Epithelial cell of proximal tubule (primary cell): Measurements from ENCODE around the gene FADS1. TPM values are rescaled to one million over a fixed set of nuclear protein-coding genes. Genes with fewer than 3 reads are reported as not detected.

Experiments
- DNase-seq: peaks from one replicate; pipeline ENCODE4 v3.0.0-alpha.2; 2011; ENCODE audit warnings: low read depth
- H3K4me3 ChIP-seq: 2 replicates; pipeline ENCODE4 v1.5.1; 2011; ENCODE audit warnings: low read depth, mild to moderate bottlenecking, low read length
- total RNA-seq: library from RNA; depleted of rRNA; stranded (reverse); fragments of >200 nt; gene quantifications from 2 replicates; pipeline ENCODE4 v1.2.3, GENCODE V29; 2015
- TF ChIP-seq, protein P1 (sequence below): conservative IDR thresholded peaks from 2 replicates; pipeline ENCODE4 v1.5.1; 2012; ENCODE audit warnings: low read depth, mild to moderate bottlenecking, low read length

FADS1 gene
- total RNA-seq, 1 donor from 2014 or later: 64.6 TPM

DNA sequence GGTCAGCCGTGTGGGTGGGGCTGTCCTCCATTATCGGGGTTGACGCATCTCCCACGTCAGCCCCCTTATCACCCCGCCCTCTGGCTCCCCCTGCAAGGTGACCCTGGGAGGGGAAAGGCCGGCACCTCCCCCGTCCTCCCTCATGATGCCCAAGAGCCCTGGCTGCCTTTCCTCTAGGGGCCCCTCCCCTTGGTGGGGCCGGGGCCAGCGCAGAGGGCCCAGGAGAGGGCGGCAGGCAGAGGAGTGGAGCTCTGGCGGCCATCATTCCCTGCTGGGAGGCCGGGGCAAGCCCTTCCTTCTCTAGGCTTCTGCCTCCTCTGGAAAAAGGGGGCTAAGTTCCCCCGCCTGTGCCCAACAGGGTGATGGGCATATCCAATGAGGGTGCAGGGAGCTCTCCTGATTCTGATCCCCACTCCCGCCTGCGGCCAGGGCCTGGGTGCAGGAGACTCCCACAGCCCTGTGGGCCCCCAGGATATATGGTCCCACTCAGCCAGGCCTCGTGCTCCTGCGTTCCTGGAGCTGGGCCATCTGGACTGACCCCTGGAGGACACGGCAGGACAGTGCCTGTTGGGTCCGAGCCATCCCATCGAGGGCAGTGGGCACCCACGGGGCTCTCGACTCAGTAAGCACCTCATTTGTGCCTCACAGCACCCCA is 52.1 kb downstream of the FADS1 start:
- DNase-seq: no peak
- no peak overlapping the region for H3K4me3 ChIP-seq
- TF ChIP-seq, protein P1, sequence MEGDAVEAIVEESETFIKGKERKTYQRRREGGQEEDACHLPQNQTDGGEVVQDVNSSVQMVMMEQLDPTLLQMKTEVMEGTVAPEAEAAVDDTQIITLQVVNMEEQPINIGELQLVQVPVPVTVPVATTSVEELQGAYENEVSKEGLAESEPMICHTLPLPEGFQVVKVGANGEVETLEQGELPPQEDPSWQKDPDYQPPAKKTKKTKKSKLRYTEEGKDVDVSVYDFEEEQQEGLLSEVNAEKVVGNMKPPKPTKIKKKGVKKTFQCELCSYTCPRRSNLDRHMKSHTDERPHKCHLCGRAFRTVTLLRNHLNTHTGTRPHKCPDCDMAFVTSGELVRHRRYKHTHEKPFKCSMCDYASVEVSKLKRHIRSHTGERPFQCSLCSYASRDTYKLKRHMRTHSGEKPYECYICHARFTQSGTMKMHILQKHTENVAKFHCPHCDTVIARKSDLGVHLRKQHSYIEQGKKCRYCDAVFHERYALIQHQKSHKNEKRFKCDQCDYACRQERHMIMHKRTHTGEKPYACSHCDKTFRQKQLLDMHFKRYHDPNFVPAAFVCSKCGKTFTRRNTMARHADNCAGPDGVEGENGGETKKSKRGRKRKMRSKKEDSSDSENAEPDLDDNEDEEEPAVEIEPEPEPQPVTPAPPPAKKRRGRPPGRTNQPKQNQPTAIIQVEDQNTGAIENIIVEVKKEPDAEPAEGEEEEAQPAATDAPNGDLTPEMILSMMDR: peak; percentile 1

DNA sequence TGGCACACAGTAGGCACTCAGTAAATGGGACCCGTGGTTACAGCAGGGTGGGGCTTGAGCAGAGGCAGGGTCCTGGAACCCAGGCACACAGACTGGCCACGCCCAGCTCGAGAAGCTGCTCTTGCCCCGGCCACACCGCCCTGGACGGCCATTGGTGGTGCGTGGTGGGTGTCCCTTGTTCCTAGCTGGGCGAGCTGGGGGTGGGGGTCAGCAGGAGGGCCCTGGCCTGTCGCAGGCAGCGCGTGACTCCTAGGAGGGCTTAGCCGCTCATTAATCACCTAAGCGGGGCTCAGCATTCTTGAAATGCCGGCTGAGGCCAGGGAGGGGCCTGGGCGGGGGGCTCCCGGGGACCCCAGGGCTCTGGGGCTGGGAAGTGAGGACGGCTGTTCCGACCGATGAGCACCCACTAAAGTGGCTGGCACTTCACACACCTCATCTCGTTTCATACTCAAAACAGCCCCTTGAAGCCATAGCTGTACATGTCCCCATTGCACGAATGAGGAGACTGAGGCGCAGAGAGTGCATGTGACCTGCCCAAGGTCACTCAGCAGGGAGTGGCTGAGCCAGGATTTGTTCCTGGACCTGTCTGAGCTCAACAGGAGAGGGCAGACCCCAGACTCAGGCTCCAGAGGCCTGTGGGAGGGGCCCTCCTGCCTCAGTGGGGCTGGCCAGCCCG is 52.7 kb downstream of the FADS1 start:
- no peak for DNase-seq
- H3K4me3 ChIP-seq: no peak overlapping the region
- TF ChIP-seq, protein P1: no peak

DNA sequence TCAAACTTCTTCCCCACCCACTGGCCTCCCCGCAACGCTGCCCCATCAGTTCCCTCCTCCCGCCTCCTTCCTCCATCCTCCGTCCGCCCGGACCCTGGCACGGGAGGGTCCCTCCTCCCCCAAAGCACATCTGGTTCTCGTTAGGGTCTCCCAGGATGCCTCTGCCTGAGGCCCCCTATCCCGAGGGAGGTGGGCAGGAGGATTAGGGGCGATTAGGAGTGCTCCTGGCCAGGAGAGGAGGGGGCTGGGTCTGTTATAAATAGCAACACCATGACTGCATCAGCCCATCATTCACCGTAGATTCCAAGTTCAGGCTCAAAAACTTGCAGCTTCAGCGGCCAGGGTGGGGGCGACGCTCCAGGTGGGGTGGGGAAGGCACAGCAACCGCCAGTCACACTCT is 54.0 kb downstream of the FADS1 start:
- H3K4me3 ChIP-seq: no peak overlapping the region
- TF ChIP-seq, protein P1: no peak

DNA sequence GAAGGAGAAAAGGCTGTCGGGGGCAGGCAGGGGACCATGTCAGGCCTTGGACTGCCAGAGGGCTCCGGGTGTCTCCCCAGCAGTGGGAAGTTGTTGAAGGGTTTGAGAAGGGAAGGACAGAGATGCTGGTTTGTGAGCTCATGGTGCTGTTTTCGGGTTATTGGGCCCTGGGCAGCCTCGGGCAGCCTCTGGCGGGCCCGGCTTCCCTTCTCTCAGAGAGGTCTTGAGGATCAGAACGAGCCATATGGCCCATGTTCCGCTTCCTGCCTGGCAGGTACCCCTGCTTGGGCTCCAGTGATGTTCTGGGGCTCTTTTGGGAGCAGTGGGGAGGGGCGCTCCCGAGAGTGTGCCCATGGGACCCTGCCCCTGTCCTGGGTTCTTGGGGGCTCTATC is 54.6 kb downstream of the FADS1 start:
- no peak for DNase-seq
- no peak overlapping the region for H3K4me3 ChIP-seq
- TF ChIP-seq, protein P1: no peak

More for the DNA sequence above, 54.0 kb downstream of the FADS1 start:
- DNase-seq: no peak

DNA sequence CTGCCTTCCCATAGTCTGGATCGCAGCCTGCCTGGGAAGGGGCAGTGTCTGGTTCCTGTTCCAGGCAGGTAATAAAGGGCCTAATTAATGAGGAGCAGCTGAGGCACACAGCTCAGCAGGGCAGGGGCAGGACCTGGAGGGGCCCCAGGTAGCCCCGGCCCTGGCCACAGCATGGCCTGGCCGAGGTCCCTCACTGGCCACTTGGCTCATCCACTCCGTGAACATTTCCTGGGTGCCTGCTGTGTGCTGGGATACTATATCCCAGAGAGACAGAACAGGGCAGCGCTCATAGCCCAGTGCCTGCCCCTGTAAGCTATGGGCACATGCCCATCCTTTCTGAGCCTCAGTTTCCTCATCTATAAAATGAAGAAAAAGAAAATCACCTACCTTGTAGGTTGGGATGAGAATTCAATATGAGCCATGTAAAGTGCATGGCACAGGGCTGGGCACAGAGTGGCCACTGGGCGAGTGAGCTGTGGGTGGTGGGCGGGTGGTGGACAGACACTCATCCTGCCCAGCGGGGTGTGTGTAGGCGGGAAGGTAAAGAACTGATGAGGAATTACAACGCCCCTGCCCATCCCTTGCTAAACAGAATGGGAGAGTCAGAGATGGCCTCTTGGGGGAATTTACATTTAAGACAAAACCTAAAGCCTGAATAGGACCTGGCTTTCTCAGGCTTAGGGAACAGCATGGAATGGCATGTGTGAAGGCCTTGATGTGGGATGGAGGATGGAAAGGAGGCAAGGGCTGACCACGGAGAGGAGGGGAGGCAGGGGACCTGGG is 55.2 kb downstream of the FADS1 start:
- H3K4me3 ChIP-seq: no peak overlapping the region
- no peak for DNase-seq
- TF ChIP-seq, protein P1: no peak

DNA sequence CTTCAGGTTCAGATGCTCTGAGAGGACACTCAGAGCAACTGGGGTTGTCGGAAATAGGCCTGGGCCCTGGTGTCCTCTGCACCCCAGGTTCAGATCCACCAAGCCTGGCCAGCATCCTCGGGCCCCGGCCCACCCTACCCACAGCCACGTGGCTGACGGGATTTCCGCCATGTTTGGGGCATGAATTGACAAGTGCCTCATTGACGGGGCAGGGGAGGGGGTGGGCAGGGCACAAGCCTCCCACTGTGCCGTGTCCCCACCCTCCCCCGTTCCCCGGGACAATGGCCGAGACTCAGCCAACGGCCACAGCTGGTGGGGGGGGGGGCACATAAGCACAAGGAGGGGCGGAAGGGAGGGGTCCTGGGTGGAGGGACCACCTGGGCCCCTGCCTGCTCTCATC is 55.9 kb downstream of the FADS1 start:
- no peak overlapping the region for H3K4me3 ChIP-seq
- TF ChIP-seq, protein P1: no peak

More for the DNA sequence above, 55.9 kb downstream of the FADS1 start:
- no peak for DNase-seq
